ENCODE measurements around the gene SYNPR. TPM values are rescaled to one million over a fixed set of nuclear protein-coding genes. Genes with fewer than 3 reads are reported as not detected.

Gene SYNPR
- total RNA-seq, 1 donor: not detected

- no peak overlapping the region for H3K4me3 ChIP-seq (ENCODE audit: low read depth, low read length)
- peak; percentile 27 for DNase-seq (ENCODE audit: low read depth)
- TF ChIP-seq, protein P1, sequence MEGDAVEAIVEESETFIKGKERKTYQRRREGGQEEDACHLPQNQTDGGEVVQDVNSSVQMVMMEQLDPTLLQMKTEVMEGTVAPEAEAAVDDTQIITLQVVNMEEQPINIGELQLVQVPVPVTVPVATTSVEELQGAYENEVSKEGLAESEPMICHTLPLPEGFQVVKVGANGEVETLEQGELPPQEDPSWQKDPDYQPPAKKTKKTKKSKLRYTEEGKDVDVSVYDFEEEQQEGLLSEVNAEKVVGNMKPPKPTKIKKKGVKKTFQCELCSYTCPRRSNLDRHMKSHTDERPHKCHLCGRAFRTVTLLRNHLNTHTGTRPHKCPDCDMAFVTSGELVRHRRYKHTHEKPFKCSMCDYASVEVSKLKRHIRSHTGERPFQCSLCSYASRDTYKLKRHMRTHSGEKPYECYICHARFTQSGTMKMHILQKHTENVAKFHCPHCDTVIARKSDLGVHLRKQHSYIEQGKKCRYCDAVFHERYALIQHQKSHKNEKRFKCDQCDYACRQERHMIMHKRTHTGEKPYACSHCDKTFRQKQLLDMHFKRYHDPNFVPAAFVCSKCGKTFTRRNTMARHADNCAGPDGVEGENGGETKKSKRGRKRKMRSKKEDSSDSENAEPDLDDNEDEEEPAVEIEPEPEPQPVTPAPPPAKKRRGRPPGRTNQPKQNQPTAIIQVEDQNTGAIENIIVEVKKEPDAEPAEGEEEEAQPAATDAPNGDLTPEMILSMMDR (IDR thresholded peaks at IDR 0.05; ENCODE audit: insufficient read depth, low read length): peak; percentile 21
Observed at GRCh38 chr3:63661242-63661641, 383.1 kb downstream of the SYNPR start.

GRCh38 chr3:63662011-63662410 is 383.9 kb downstream of the SYNPR start:
- no peak overlapping the region for H3K4me3 ChIP-seq (ENCODE audit: low read depth, low read length)
- TF ChIP-seq, protein P1 (IDR thresholded peaks at IDR 0.05; ENCODE audit: insufficient read depth, low read length): no peak
- no peak for DNase-seq (ENCODE audit: low read depth)

DNA sequence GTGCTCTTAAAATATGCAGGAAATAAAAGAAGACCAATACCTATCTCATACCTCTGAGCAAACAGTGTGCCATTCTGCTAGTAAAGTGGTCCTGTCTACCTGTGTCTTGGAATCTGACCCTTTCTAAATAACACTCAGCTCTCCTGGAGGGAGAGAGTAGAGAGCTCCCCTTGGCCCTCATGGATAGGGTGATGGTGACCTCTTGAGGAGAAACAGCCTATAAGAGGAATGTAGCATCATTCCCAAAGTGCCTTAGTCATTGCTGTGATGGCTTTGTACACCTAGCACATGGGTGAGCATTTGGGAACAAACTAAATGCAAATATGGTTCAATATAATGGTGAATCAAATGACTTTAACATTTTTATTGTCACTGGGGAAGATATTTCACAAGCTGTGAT is 384.4 kb downstream of the SYNPR start:
- DNase-seq (ENCODE audit: low read depth): peak; percentile 25
- H3K4me3 ChIP-seq (ENCODE audit: low read depth, low read length): no peak overlapping the region

More for the DNA sequence above, 384.4 kb downstream of the SYNPR start:
- TF ChIP-seq, protein P1 (IDR thresholded peaks at IDR 0.05; ENCODE audit: insufficient read depth, low read length): no peak

Small RNAs within 50 kb of the gene (small RNA-seq; reads per million reads assigned to genes)
- gene RNA5SP134: 0.19 reads per million
